ENCODE measurements around the gene HMOX2.

HMOX2 gene

DNA sequence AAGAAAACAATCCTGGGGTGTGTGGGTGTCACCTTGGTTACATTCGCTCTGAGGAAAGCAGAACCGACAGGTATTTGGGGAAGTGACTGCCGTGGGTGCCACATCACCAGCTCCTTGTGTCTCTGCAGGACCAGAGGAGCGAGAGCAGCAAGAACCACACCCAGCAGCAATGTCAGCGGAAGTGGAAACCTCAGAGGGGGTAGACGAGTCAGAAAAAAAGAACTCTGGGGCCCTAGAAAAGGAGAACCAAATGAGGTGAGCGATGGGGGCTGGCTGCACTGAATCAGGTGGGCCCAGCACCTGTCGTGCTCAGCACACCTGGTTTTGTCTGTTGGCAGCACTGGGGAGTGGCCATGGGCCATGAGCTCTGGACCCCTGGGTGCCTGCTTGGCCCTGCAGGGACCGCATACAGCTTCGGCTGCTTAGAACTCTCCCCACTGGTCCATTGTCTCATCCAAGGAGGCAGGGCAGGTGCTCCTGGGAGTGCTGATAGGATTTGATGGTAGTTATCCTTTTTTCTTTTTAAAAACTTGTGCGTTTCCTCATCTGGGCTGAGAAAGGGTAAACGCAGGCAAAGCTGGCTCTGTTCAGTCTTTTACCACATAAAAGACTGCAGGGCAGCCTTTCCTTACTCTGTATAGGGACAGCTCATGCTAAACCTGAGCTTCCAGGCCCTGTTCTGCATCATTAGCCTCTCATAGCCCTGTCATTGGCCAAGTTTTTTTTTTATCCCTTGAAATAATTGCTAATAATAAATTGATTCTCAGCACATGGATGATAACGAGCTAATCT is 29.4 kb downstream of the HMOX2 start:
- DNase-seq: no peak

DNA sequence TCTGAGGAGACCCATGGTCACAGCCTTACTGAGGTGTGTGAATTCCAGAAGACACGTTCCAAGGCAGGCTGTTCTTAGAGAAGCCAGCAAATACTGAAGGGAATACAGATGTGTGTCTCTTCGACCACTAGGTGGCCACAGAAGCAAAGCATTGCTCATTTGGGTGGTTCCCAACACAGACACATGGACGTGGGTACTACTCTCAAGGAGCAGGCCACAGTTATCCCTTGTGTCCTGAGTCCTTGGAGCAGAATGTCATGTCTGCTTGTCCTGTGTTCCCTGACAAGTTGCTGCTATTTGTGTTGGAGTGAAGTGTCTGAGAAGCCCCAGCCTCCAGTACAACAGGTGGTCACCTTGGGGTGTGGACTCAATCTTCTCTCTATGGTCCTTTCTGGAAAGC is 30.3 kb downstream of the HMOX2 start:
- DNase-seq: peak; percentile 64

DNA sequence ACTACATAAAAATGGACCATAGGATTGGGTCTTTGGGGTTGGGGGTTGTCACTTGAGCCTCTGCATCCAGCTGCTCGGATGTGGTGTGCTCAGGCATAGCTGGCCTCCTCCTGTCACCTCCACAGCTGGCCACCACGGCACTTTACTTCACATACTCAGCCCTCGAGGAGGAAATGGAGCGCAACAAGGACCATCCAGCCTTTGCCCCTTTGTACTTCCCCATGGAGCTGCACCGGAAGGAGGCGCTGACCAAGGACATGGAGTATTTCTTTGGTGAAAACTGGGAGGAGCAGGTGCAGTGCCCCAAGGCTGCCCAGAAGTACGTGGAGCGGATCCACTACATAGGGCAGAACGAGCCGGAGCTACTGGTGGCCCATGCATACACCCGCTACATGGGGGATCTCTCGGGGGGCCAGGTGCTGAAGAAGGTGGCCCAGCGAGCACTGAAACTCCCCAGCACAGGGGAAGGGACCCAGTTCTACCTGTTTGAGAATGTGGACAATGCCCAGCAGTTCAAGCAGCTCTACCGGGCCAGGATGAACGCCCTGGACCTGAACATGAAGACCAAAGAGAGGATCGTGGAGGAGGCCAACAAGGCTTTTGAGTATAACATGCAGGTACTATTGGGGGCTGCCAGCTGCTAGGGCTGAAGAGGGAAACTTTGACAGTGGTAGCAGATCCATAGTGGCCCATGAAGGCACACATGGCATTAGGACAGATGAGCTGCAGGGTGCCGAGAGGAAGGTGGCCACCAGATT is 31.6 kb downstream of the HMOX2 start:
- no peak for DNase-seq

DNA sequence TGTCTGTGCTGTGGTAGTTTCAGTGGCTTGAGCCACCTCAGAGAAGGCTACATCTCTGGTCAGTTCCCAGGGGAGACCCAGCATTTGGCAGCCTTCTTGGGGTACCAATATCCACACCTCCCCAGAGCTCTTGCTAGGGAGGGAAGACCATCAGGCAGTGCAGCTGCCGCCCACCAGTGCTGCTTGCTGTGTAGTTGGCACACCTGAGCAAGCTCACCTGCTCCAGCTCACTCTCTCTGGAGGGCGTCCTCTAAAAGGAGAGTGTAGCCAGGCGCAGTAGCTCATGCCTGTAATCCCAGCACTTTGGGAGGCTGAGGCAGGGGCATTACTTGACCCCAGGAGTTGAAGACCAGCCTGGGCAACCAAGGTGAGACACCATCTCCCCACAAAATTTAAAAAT is 32.6 kb downstream of the HMOX2 start:
- no peak for DNase-seq

DNA sequence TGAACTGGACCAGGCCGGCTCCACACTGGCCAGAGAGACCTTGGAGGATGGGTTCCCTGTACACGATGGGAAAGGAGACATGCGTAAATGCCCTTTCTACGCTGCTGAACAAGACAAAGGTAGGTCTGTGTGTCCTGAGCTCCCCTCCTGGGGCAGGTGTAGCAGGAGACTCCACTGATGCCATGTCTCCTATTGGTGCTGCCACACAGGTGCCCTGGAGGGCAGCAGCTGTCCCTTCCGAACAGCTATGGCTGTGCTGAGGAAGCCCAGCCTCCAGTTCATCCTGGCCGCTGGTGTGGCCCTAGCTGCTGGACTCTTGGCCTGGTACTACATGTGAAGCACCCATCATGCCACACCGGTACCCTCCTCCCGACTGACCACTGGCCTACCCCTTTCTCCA is 33.2 kb downstream of the HMOX2 start:
- no peak for DNase-seq

- no peak for DNase-seq
These were observed 33.9 kb downstream of the HMOX2 start for GRCh38 chr16:4510131-4510530.

GRCh38 chr16:4510747-4511426 is 34.7 kb downstream of the HMOX2 start:
- DNase-seq: no peak

DNA sequence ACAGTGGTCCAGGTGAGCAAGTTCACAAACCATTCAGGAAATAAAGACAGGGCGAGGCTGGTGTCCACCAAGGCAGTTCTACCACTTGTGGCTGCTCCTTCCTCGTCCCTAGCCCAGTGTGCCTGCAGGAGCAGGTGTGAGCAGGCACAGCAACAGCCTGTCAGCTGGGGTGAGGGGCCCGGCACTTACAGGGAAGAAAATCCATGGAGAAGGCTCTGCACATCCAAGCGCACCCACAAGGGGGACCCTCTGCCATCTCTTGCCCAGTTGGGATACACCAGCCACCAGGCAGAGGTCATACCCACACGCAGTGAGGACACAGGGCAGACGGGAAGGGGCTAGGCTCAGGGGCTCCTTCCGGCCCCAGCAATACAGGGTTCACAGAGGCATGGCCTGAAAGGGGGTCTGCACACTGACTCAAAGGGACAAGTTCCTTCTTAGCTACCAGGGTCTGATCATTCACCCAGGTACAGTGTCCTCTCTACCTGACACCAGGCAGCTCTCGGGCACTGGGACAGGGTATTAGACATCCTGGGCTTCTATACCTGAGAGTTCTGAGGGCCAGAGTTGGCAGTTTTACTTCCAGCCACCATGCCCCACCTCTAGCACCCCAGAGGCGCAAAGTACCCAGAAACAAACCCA is 35.4 kb downstream of the HMOX2 start:
- DNase-seq: peak; percentile 79

DNA sequence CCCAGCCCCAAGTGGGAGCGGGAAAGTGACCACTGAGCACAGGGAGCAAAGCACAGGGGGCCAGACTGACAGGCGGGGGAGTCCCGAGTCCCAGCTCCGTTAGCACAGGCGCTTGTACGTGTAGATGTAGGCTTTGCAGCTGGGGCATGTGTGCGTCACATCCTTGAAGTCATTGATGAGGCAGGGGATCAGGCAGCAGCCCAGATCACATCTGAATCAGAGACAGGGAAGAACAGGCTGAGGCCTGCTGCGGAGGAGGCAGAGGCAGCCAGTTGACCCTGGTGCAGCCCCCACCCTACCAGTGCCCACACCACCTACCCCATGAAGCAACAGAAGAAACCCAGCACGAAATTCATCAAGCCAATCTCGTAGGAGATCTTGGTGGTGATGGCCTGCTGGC is 36.3 kb downstream of the HMOX2 start:
- no peak for DNase-seq

- no peak for DNase-seq
These were observed 37.1 kb downstream of the HMOX2 start for GRCh38 chr16:4513086-4513860.

- no peak for DNase-seq
These were observed 37.7 kb downstream of the HMOX2 start for GRCh38 chr16:4513881-4514280.

DNA sequence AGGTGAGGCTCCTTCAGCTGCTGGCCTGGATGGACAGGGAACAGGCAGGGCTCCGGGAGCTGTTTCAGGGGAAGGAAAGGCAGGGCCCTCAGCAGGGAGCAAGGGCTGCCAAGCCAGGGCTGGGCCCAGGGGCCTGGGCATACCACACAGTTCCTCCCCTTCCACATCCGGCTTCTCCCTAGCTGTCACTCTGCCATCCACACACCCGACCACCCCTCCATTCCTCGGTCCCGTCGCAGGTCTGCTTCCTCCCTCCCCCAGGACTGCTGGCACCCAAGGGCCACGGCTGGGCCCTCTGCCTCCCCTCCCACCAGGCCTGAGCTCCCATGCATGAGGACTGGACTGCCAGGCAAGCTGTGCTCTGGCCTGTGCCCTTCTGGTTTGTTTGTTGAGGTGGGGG is 38.4 kb downstream of the HMOX2 start:
- no peak for DNase-seq

DNA sequence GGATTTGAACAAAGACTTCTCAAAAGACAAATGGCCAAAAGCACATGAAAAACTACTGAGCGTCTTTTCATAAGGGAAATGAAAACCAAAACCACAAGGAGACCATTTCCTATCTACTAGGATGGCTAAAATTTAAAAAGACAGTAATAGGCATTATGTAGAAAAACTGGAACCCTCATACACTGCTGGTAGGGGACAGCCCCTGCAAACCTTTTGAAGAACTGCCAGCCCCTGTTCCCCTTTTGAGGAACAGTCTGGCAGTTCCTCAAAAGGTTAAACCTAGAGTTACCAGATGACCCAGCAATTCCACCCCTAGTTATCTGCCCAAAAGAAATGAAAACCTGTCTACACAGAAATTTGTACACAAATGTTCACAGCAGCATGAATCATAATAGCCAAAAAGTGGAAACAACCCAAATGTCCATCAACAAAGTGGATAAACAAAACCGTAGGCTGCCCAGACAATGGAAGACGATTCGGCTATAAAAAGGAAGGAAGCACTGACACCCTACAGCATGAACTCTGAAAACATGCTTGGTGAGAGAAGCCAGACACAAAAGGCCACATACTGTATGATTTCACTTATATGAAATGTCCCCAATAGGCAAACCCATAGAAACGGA is 39.5 kb downstream of the HMOX2 start:
- DNase-seq: no peak

DNA sequence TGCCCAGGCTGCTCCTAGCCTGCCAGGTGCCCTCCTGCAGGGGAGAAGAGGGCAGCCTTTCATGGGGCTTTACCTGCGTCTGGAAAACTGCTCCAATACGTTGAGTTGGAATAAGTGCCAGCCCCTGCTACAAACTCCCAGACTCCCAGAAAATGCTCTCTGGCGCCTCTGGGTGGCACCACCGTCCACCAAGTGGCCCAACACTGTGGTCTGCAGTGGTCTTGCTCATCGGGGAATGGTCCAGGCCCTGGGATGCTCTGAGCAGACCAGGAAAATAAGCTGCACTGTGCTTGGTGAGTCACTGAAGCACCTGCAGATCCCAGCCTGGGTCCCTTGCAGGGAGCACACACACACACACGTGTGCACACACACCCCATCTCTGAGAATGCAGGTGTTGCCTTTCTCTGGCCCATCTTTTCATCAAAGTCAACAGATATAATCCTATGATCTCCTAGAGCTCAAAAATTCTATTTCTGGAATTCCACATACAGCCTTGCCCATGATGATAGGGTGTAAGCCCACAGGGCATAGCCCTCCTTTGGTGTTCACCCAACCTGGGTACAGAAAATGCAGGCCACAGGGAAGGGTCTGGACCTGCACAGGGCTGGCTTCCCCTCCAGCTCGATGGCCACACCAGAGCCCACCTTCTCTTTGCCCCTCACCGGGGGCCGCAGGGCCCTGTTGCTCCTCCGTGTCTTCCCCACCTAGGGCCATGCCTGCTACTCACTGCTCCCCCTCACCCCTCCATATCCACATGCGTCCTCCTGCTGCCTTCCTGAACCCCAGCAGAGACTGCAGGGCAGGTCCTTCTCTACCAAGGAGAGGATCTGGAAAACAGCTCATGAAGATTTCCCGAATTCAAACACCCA is 41.8 kb downstream of the HMOX2 start:
- DNase-seq: no peak

DNA sequence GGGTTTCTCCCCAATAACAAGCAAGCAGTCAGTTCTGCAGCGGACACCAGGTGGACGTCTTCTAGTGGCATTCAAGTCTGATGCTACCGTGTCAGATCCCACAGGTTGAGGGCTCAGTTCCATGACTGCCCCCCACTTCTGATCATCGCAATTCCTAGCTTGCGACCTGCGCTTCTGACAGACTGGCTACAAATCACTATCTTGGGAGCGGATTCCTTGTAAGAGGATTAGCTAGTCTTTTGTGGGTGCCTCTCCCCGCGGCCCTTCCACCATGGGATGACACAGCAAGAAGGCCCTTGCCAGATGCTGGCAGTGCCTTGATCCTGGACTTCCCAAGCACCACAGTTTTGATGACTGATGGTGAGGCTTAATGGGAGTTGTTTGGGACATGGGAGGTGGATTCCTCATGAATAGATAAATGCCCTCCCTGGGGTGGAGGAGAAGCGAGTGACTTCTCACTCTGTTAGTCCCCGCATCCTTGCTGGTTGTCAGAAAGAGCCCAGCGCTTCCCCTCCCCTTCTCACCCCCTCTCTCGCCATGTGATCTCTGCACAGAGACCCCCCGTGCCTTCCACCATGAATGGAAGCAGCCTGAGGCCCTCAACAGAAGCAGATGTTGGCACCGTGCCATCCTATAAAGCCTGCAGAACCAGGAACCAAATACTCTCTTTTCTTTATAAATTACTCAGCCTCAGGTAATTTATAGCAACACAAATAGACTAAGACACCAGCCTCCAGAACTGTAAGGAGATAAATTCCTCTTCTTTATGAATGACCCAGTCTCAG is 43.3 kb downstream of the HMOX2 start:
- no peak for DNase-seq

GRCh38 chr16:4520913-4521312 is 44.7 kb downstream of the HMOX2 start:
- no peak for DNase-seq

DNA sequence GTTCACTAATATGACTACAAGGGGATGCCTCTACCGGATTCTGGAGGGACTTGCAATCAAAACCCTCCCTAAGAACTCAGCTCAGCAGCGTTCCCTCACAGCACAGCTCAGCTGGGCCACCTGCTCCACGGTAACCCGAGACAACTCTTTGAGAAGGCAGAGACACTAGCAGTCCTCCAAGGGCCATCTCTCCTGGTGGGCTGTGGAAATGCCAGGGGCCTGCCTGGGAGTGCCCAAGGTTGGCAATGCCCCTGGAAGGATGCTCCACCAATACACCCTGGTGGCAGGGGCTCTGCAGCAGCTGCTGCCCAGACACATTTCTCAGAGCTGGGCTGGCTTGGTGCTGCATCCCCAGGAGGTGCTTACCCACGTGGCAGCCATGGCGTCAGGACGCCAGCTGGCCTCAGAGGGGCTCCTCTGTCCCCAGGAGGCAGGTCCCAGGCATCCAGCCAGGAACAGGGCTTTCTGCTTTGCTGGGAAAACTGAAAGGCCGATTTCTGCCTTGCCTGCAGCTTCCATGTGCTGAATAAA is 45.9 kb downstream of the HMOX2 start:
- DNase-seq: peak; percentile 98

- peak; percentile 23 for DNase-seq
These were observed 47.5 kb downstream of the HMOX2 start for GRCh38 chr16:4523686-4524085.

- no peak for DNase-seq
These were observed 48.4 kb downstream of the HMOX2 start for GRCh38 chr16:4524571-4524970.

DNA sequence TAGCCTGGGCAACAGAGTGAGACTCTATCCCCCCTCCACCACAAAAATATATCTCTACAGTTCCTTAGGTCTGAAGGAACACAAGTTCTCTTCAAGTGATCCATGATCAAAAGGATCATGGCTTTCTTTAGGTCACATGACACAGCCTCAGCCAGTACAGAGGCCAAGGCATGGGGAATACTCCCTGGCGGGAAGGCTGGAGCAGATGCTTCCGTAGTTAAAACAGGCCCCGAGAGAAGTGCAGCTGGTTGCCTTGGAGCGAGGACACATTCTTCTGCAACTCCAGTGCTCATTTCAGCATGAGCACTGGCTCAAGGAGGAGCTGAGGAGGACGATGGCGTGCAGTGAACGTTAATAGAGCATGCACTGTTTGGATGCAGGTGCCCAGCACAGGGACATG is 48.9 kb downstream of the HMOX2 start:
- DNase-seq: peak; percentile 35
